Uterus (tissue), 4 donors: Measurements from ENCODE around the gene LCMT1. TPM values are rescaled to one million over a fixed set of nuclear protein-coding genes. Genes with fewer than 3 reads are reported as not detected.
A peak's percentile ranks its signal among the peaks of the same experiment; 100 is the strongest.
"Not testable (repeated sequence)": the region's sequence is repeated elsewhere in the genome, so short reads cannot be mapped to it uniquely, and the experiment has no call there.

ENCODE experiments used
- DNase-seq, 2 donors: peaks; one replicate each; pipeline ENCODE4 v3.0.0-alpha.2; 2019 to 2020
- H3K27ac ChIP-seq, 2 donors: fragments of 200-600 bp; sonication (generic); 1 replicate in 1 of 2; 2 replicates in 1 of 2; pipeline ENCODE4 v1.5.1; 2016 to 2018
- H3K27me3 ChIP-seq, 2 donors: fragments of 200-600 bp; sonication (generic); one replicate each; pipeline ENCODE4 v1.5.1; 2018 to 2019; ENCODE audit warnings: control low read depth in 1 of 2
- H3K36me3 ChIP-seq, 2 donors: fragments of 200-600 bp; sonication (generic); one replicate each; pipeline ENCODE4 v1.5.1; 2019; ENCODE audit warnings: control low read depth in 1 of 2
- H3K4me1 ChIP-seq, 2 donors: fragments of 200-600 bp; sonication (generic); one replicate each; pipeline ENCODE4 v1.5.1; 2018 to 2019; ENCODE audit warnings: control low read depth in 1 of 2
- H3K4me3 ChIP-seq, 2 donors: fragments of 200-600 bp; sonication (generic); 1 replicate in 1 of 2; 2 replicates in 1 of 2; pipeline ENCODE4 v1.5.1; 2018 to 2019; ENCODE audit warnings: mild to moderate bottlenecking in 1 of 2
- H3K9me3 ChIP-seq, 2 donors: fragments of 200-600 bp; sonication (generic); one replicate each; pipeline ENCODE4 v1.5.1; 2019; ENCODE audit warnings: control low read depth in 1 of 2
- POLR2A ChIP-seq, 2 donors: fragments of 450-650 bp; IDR thresholded peaks; one replicate each; pipeline ENCODE4 v1.6.1; 2016; ENCODE audit warnings: antibody characterized with exemption in 2 of 2, mild to moderate bottlenecking in 1 of 2, moderate library complexity in 1 of 2
- intact Hi-C: fragments of 100-400 bp; cut with DNase I; formaldehyde crosslinking; loops from one replicate; pipeline ENCODE4 v1.15.1; 2023; ENCODE audit warnings: low total_unique reads
- total RNA-seq, 4 donors: library from RNA; depleted of rRNA in 3 of 4; stranded (reverse); fragments of >200 nt in 3 of 4; gene quantifications; one replicate each; pipeline versions ENCODE4 v1.1.0 to v1.2.4, GENCODE V29; 2014 to 2023
- TF ChIP-seq, protein P1 (sequence below), 4 experiments: fragments of 200-600 bp in 2 of 4; fragments of 450-650 bp in 2 of 4; sonication (generic) in 2 of 4; IDR thresholded peaks; one replicate each; pipeline ENCODE4 v1.5.1; 2016 to 2019; ENCODE audit warnings: antibody characterized with exemption in 4 of 4, mild to moderate bottlenecking in 2 of 4, moderate library complexity in 1 of 4
- donor health status: DM: yes; HTN: yes; CAD: no.

Gene LCMT1
- total RNA-seq, 4 donors from 2014 or later: 33.7 to 39.8 (median 38.3) TPM

DNA sequence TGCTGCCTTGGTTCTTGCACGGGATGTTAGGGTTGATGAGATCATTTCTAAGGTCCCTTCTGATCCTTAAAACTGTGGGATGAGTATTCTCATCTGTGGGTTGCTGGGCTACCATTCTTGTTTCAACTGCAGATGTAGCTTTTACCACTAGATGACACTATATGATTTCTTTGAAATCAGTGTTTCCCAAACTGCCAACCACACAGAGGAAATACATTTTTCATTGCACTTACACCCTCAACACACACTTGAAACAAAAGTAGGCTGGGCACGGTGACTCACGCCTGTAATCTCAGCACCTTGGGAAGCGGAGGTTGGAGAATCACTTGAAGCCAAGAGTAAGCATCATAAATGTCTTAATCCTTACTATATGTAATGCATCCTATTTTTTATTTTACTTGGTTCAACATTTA, 15.3 kb downstream of the LCMT1 start:
- peak overlapping the region in 1 of 2 donors; percentile 43 for H3K27ac ChIP-seq
- H3K4me1 ChIP-seq: no peaks in the 10 kb centered on the region
- intact Hi-C loops: no loop called here
- no peak for TF ChIP-seq POLR2A (IDR thresholded peaks at IDR 0.05)
- TF ChIP-seq, protein P1, sequence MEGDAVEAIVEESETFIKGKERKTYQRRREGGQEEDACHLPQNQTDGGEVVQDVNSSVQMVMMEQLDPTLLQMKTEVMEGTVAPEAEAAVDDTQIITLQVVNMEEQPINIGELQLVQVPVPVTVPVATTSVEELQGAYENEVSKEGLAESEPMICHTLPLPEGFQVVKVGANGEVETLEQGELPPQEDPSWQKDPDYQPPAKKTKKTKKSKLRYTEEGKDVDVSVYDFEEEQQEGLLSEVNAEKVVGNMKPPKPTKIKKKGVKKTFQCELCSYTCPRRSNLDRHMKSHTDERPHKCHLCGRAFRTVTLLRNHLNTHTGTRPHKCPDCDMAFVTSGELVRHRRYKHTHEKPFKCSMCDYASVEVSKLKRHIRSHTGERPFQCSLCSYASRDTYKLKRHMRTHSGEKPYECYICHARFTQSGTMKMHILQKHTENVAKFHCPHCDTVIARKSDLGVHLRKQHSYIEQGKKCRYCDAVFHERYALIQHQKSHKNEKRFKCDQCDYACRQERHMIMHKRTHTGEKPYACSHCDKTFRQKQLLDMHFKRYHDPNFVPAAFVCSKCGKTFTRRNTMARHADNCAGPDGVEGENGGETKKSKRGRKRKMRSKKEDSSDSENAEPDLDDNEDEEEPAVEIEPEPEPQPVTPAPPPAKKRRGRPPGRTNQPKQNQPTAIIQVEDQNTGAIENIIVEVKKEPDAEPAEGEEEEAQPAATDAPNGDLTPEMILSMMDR (IDR thresholded peaks at IDR 0.05): peak; percentile 46 to 77 (median 69)
- no peaks in the 10 kb centered on the region for H3K36me3 ChIP-seq
- no peaks in the 10 kb centered on the region for H3K27me3 ChIP-seq
- H3K4me3 ChIP-seq: no peak overlapping the region
- peak in 1 of 2 donors; percentile 50 for DNase-seq
- no peaks in the 10 kb centered on the region for H3K9me3 ChIP-seq

DNA sequence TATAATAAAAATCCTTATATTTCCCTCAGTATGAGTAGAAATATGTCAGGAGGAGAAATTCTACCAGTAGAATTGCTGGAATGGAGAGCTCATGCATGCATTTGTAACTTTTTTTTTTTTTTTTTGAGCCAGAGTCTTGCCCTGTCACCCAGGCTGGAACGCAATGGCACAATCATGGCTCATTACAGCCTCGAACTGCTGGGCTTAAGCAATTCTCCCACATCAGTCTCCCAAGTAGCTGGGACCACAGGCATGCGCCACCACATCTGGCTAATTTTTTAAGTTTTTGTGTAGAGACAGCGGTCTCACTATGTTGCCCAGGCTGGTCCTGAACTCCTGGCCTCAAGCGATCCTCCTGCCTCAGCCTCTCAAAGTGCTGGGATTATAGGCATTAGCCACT, 21.2 kb downstream of the LCMT1 start:
- H3K4me3 ChIP-seq, H3K36me3 ChIP-seq, H3K27me3 ChIP-seq, H3K9me3 ChIP-seq, intact Hi-C loops, DNase-seq, H3K4me1 ChIP-seq, H3K27ac ChIP-seq: not testable (repeated sequence)

DNA sequence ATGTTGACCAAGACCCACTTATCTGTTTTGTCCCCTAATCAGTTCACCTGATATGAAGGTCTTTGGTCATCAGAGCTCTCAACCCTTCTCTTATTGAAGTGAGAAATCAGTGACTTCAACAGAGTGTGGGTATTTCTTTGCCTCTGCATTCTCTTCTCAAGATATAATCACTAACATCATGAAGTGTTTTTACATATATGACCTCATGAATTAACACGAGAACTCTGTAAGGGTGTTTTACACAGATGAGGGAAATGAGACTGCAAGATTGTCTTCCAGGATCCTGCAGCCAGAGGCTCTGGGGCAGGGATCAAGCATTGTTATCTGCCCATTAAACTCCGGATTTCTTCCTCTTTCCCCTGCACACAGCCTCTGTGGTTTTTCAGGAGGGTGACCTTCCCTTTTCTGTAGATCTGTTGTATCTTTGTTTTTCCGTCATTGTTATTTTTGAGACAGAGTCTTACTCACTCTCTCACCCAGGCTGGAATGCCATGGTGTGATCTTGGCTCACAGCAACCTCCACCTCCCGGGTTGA, 22.7 kb downstream of the LCMT1 start:
- H3K36me3 ChIP-seq: no peaks in the 10 kb centered on the region
- no peaks in the 10 kb centered on the region for H3K4me1 ChIP-seq
- DNase-seq: no peak
- H3K4me3 ChIP-seq: no peak overlapping the region
- no peak overlapping the region for H3K27ac ChIP-seq
- no peaks in the 10 kb centered on the region for H3K27me3 ChIP-seq
- intact Hi-C loops: no loop called here
- TF ChIP-seq, protein P1 (IDR thresholded peaks at IDR 0.05): no peak
- TF ChIP-seq POLR2A (IDR thresholded peaks at IDR 0.05): no peak
- H3K9me3 ChIP-seq: no peaks in the 10 kb centered on the region

DNA sequence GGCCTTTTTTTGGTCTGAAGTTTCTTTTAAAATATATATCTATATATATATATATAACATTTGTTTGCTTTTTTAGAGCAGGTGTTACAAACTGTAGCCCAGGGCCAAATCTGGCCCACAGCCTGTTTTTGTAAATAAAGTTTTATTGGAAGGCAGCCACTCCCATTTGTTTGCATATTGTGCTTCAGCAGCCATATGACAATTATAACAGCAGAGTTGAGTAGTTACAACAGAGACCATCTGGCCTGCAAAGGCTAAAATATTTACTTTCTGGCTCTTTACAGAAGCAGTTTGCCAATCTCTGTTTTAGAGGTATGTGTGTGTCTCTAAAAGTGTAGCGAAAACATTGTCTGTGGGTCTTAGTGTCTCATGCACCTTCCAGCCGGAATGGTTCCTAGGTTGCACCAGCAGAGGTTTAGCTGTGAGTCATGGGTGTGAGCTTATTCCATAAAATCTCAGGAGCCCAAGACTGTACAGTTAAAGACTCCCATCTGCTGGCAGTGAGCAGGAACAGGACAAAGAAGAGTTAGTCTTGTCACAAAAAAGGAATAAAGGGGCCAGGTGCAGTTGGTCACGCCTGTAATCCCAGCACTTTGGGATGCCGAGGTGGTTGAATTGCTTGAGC, 23.8 kb downstream of the LCMT1 start:
- Histone ChIP-seq H3K4me1 (no peaks in the 10 kb centered on the region), H3K4me3 (no peak overlapping the region), H3K9me3 (no peaks in the 10 kb centered on the region), H3K27ac (no peak overlapping the region), H3K27me3 (no peaks in the 10 kb centered on the region), H3K36me3 (no peaks in the 10 kb centered on the region)
- no peak for DNase-seq
- TF ChIP-seq, protein P1 (IDR thresholded peaks at IDR 0.05): no peak
- TF ChIP-seq POLR2A (IDR thresholded peaks at IDR 0.05): no peak
- intact Hi-C loops: no loop called here

DNA sequence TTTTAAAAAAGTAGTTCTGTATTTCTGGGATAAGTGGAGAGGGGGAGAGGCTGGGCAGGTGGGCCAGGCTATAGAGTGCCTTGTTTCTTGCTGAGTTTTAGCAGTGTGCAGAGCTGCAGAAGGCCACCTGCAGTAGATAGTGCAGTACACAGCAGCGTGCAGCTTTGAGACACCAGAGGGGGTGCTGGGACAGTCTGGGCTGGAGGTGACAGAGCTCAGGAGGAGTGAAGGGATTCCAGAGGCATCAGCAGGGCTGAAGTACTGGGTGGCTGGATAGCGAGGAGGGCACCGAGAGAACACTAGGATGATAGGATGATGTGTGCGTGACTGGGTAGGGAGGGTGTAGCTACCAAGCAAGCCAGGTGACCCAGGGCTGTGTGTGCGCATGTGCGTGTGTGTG, 26.6 kb downstream of the LCMT1 start:
- no peaks in the 10 kb centered on the region for H3K27me3 ChIP-seq
- H3K4me1 ChIP-seq: no peaks in the 10 kb centered on the region
- no peak for TF ChIP-seq POLR2A (IDR thresholded peaks at IDR 0.05)
- TF ChIP-seq, protein P1 (IDR thresholded peaks at IDR 0.05): no peak
- no peak overlapping the region for H3K4me3 ChIP-seq
- H3K36me3 ChIP-seq: no peaks in the 10 kb centered on the region
- DNase-seq: no peak
- intact Hi-C loops: no loop called here
- no peak overlapping the region for H3K27ac ChIP-seq
- no peaks in the 10 kb centered on the region for H3K9me3 ChIP-seq
